T-helper 1 cell treated with Interleukin-12 subunit alpha and Interleukin-12 subunit beta and Interleukin-4 antibody, amounts not matched to agents 30 μg/mL and 1 μg/mL, for 36 hours (primary cell): ENCODE results near the gene SH3PXD2A.

Experiments
- H3K27ac Mint-ChIP-seq: one replicate; pipeline ENCODE4 v1.8.0; 2021; ENCODE audit warnings: mild to moderate bottlenecking, mixed read lengths
- H3K27me3 Mint-ChIP-seq: one replicate; pipeline ENCODE4 v1.8.0; 2021; ENCODE audit warnings: low read depth, mixed read lengths
- H3K36me3 Mint-ChIP-seq: one replicate; pipeline ENCODE4 v1.8.0; 2021; ENCODE audit warnings: low read depth, mixed read lengths
- H3K4me1 Mint-ChIP-seq: one replicate; pipeline ENCODE4 v1.8.0; 2021; ENCODE audit warnings: low read depth, mixed read lengths
- H3K4me3 Mint-ChIP-seq: one replicate; pipeline ENCODE4 v1.8.0; 2021; ENCODE audit warnings: mild to moderate bottlenecking, moderate library complexity, mixed read lengths
- H3K9me3 Mint-ChIP-seq: one replicate; pipeline ENCODE4 v1.8.0; 2021; ENCODE audit warnings: mixed read lengths

The SH3PXD2A gene

DNA sequence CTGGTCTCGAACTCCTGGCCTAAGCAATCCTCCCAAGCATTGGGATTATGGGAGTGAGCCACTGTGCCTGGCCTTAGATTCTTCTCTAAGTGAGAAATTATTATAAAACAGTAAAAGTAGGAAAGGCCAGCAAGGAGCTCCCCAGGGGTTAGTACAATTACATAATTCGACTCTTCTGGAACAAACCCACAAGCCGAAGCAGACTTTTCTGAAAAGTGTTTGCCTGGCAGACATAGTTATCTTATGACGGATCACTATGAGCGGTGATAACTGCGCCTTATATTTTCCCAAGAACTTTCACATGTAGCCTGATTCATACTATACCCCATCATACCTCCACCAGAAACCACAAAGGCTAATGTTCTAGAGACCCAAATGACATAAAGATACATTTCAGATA, 30.2 kb upstream of the SH3PXD2A start:
- H3K36me3 Mint-ChIP-seq: peaks cover 37% of the 10 kb centered on the region
- H3K9me3 Mint-ChIP-seq: no peaks in the 10 kb centered on the region
- H3K27ac Mint-ChIP-seq: no peak overlapping the region
- peaks cover 22% of the 10 kb centered on the region for H3K4me1 Mint-ChIP-seq
- no peaks in the 10 kb centered on the region for H3K27me3 Mint-ChIP-seq
- H3K4me3 Mint-ChIP-seq: no peak overlapping the region

DNA sequence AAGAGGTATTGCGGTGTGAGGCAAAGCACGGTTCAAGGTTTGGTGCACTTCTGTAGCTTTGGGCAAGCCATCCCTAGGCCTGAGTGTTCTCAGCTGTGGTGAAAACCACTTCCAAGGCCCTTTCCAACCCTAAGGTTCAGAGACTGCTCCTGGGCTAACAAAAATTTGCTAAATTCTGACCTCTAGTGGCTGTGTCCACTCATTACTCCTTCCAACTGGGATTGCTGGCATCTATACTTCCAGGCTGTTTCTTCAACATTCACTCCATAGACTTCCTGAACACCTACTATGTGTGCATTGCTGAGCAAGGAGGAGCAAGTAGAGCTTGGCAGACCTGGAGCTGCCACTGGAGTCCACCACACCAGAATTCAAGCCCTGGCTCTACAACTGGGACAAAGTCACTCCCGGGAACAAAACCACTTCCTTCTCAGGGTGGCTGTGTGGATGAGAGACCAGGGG, 29.3 kb upstream of the SH3PXD2A start:
- Mint-ChIP-seq H3K9me3 (no peaks in the 10 kb centered on the region), H3K4me1 (peaks cover 14% of the 10 kb centered on the region), H3K27ac (no peak overlapping the region), H3K36me3 (peaks cover 36% of the 10 kb centered on the region), H3K27me3 (no peaks in the 10 kb centered on the region), H3K4me3 (no peak overlapping the region)

DNA sequence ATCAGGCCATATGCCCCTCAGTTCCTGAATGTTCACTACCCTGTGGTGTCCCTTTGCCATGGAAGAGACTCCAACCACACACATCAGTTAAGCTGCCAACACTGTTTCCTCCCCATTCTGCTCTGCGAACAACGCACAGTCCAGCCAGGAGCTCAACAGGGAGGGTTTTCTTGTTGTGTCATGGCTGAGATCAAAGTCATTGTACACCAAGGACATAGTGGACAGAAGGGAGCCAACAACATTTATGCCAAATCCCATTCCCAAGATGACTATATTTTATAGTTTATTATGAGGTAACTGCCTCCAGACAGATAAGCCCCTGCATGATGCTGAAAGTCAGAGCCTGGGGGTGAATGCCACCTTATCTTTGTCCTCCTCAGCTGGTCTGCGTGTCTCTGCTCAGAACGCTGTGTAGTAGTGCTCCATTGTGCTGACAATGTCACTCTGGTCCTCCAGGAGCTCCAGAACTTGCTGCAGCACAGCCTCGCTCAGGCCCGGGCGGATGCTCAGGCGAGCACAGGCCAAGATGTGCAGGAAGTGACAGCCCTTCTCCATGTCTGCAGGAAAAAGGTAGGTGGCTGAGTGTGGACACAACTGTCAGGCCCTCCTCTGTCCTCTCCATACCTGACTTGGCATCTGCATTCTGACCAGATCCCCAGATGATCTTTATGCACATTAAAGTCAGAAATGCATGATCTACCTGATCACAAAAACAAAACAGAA, 27.1 kb upstream of the SH3PXD2A start:
- Mint-ChIP-seq H3K9me3 (no peaks in the 10 kb centered on the region), H3K36me3 (peaks cover 40% of the 10 kb centered on the region), H3K27me3 (no peaks in the 10 kb centered on the region), H3K27ac (no peak overlapping the region), H3K4me3 (no peak overlapping the region), H3K4me1 (no peaks in the 10 kb centered on the region)

DNA sequence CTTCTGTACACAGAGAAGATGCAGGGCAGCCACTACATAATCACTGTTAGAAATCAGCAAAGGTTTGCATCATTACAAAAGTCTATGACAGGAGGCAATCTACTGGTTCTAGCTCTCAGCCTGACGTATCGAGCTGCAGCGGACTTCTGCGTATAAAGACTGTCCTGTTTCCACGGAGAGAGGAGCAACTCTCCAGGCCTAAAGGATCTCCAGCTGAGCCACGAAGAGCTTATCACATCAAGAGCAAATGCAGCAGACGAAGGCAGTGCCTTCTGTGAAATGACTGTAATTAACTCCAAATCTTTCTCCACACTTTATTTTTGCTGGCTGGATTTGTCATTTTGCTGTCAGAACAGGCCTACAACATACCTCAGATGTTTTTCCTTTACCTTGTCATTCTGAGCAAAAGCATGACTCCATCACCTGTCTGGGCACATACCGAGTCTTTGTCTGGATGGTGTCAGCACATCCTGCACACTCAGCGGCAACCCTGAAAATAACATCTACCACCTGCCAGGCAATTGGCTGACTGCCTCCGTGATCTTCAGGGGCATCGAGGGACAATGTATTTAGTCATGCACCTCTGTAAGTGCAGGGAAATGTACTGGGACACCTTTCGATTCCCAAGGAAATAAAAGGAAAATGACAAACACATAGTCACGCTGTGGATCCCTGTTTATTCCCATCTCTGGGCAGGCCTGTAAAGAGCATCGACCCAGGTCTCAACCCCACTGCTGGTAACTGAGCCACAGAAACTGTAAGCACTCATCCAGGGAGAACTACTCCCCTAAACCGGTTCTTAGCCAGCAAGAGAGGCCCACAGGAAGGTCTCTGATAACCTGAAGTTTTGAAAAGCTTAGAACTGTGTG, 26.3 kb upstream of the SH3PXD2A start:
- Mint-ChIP-seq H3K4me3 (no peak overlapping the region), H3K36me3 (peaks cover 38% of the 10 kb centered on the region), H3K4me1 (no peaks in the 10 kb centered on the region), H3K27ac (no peak overlapping the region), H3K27me3 (no peaks in the 10 kb centered on the region), H3K9me3 (no peaks in the 10 kb centered on the region)

DNA sequence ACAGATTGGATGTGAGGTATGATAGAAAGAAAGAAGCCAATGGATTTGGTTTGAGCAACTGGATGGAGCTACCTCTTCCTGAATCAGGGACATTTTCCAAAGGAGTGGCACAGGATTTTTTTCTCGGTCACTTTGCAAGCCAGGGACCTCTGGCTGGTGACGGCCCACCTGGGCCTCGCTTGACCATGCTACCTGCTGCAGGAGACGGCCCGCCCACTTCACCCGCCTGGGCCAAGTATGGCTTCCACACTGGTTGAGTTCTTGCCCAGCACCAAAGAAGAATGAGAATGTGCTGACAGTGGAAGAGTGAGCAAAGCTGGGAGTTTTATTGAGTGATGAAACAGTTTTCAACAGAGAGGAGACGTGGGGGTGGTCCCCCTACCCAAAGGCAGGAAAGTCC, 24.5 kb upstream of the SH3PXD2A start:
- H3K4me1 Mint-ChIP-seq: no peaks in the 10 kb centered on the region
- H3K27me3 Mint-ChIP-seq: no peaks in the 10 kb centered on the region
- no peak overlapping the region for H3K4me3 Mint-ChIP-seq
- H3K9me3 Mint-ChIP-seq: no peaks in the 10 kb centered on the region
- peaks cover 39% of the 10 kb centered on the region for H3K36me3 Mint-ChIP-seq
- H3K27ac Mint-ChIP-seq: no peak overlapping the region

DNA sequence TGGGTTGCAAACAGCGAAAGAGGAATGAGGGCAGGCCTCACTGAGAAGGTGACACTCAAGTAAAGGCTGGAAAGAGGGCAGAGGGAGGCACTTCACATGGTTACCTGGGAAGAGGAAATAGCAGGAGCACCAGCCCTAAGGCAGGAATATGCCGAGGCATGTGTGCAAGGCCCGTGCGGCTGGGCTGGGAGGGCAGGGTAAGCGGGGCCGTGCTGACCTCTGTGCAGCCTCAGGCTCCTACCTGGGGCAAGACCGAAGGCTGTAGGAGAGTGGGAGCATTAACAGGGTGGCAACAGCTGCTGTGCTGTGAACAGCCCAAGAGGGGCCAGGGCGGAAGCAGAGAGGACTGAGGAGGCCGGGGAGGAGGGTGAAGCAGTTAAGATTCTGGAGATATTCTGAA, 24.0 kb upstream of the SH3PXD2A start:
- H3K27ac Mint-ChIP-seq: no peak overlapping the region
- no peak overlapping the region for H3K4me3 Mint-ChIP-seq
- H3K4me1 Mint-ChIP-seq: no peaks in the 10 kb centered on the region
- H3K9me3 Mint-ChIP-seq: no peaks in the 10 kb centered on the region
- H3K27me3 Mint-ChIP-seq: no peaks in the 10 kb centered on the region
- H3K36me3 Mint-ChIP-seq: peaks cover 39% of the 10 kb centered on the region

DNA sequence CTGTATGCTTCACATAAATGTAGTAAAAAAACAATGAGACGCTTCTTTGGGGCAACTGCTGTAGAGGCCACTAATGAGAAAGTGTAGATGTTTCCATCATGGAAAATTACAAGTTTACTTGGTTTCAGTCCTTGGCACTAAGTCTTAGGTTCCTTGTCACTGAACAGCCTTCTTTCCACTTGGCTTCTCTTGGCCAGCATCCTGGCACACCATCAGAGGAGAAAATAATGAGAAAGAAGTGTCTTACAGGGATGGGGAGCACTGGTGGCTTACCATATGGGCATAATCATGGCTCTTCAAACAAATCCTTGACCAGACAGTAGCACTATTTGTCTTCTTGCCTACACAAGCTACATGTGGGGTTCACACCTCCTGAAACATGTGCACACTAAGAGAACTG, 22.5 kb upstream of the SH3PXD2A start:
- H3K27ac Mint-ChIP-seq: no peak overlapping the region

DNA sequence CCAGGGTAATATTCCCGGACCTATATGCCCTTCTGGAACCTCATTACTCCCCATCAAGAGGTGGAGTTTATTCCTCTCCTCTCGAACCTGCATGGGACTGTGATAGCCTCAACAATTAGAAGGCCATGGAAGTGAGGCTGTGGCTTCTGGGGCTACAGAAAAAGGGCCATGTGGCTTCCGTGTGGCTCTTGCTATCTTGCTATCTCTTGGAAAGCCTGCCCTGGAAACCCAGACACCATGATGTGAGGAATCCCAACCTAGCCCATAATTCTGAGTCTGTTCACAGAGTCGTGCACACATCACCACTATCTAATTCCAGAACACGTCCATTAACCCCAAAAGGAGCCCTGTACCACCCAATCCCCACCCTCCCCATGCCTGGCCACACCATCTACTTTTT, 20.8 kb upstream of the SH3PXD2A start:
- Mint-ChIP-seq H3K27ac (no peak overlapping the region), H3K27me3 (no peaks in the 10 kb centered on the region), H3K4me3 (no peak overlapping the region), H3K36me3 (peaks cover 27% of the 10 kb centered on the region), H3K4me1 (no peaks in the 10 kb centered on the region), H3K9me3 (no peaks in the 10 kb centered on the region)

More for the DNA sequence above, 22.5 kb upstream of the SH3PXD2A start:
- H3K4me1 Mint-ChIP-seq: no peaks in the 10 kb centered on the region
- H3K36me3 Mint-ChIP-seq: peaks cover 35% of the 10 kb centered on the region
- no peaks in the 10 kb centered on the region for H3K9me3 Mint-ChIP-seq
- no peak overlapping the region for H3K4me3 Mint-ChIP-seq
- H3K27me3 Mint-ChIP-seq: no peaks in the 10 kb centered on the region

DNA sequence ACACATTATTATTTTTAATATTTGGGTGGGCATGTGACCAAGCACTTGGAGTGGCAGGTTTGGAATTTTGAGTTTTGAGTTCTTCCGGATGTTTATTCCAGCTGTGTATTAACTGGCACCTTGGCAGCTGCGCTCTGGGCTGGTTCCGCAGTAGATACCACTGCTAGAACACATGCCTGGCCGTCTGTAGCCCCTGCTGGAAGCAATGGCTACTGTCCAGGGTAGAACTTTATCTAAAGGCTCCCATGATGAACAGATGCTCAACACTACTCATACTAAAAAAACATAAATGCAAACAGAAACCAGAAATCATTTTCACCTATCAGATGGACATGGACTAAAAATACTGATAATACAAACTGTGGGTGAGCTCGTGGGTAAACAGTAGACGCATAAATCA, 19.4 kb upstream of the SH3PXD2A start:
- no peaks in the 10 kb centered on the region for H3K9me3 Mint-ChIP-seq
- no peaks in the 10 kb centered on the region for H3K4me1 Mint-ChIP-seq
- H3K27ac Mint-ChIP-seq: no peak overlapping the region
- H3K4me3 Mint-ChIP-seq: no peak overlapping the region
- peaks cover 18% of the 10 kb centered on the region for H3K36me3 Mint-ChIP-seq
- no peaks in the 10 kb centered on the region for H3K27me3 Mint-ChIP-seq

DNA sequence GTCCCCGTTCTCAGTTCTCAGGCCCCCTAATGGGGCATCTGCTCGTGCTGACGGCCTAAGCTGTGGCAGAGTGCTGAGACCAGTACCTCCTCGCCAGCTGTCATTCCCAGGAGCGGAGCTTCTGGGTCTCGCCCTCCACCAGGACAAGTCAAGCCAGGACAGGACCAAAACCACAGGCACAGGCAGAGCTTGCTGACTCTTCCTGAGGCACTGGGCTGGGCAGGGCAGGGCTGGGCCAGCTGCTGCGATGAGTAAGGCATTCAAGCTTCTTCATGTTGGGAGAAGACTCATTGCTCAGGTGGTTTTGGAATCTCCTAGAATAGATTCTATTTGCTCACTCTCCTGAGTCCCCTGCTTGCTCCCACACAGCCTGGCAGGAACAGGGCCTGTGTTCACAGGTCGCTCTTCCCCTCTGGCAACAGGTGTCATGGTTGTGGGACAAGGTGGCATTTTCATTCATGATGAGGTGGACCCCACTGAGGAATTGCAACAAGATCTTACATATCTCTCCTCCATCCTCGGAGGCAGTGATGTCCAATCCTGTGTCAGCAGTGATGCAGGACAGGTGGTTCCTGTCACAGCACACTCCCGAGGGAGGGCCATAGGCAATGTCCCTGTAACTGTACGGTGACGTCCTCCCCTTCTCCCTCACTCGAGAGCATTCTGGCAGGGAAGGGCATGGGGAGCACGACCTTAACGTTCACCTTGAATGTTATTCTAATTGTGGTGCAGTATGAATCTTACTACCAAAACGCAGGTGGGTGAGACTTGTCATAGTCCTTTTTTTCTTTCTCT, 17.0 kb upstream of the SH3PXD2A start:
- Mint-ChIP-seq H3K9me3 (no peaks in the 10 kb centered on the region), H3K27me3 (no peaks in the 10 kb centered on the region), H3K27ac (no peak overlapping the region), H3K4me3 (no peak overlapping the region), H3K4me1 (no peaks in the 10 kb centered on the region), H3K36me3 (peaks cover 1% of the 10 kb centered on the region)

DNA sequence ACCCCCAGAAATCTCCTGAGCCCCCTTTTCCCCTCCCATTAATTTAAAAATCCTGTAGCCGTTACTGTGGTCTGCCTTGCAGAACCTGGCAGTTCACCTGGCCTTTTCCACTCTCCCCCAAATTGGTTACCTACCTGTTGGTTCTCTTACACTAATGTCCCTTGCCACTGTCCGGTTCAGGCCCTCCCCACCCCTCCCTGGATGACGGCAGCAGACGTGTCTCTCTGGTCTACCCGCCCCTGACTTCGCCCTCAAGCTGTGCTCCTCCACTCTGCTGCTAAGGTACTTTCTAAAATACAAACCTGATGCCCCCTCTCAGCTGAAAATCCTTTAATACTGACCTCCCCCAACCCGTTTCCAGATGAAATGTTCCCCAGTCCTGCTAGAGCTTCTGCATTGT, 15.6 kb upstream of the SH3PXD2A start:
- no peaks in the 10 kb centered on the region for H3K27me3 Mint-ChIP-seq
- H3K27ac Mint-ChIP-seq: no peak overlapping the region
- no peaks in the 10 kb centered on the region for H3K4me1 Mint-ChIP-seq
- H3K36me3 Mint-ChIP-seq: peaks cover 1% of the 10 kb centered on the region
- no peak overlapping the region for H3K4me3 Mint-ChIP-seq
- no peaks in the 10 kb centered on the region for H3K9me3 Mint-ChIP-seq

DNA sequence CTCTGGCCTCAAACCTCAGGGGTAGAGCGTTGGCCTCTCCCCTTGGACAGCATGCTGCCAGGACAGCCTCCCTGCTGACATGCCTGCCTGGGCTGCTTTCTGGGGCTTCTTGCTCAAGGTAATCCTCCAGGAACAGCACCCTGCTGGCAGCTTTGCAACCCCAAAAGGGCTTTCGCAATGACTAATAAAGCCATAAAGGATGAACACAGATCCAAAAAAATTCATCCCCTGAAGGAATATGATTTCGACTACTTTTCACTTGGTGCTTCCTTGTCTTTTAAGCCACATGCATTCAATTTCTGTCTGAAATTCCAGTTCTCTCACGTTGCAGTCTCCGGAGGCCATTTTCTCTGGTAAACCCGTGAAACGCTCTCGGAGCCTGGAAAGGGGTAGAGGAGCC, 15.1 kb upstream of the SH3PXD2A start:
- Mint-ChIP-seq H3K27me3 (peaks cover under 1% of the 10 kb centered on the region), H3K27ac (no peak overlapping the region), H3K9me3 (peaks cover 4% of the 10 kb centered on the region), H3K4me3 (no peak overlapping the region), H3K36me3 (no peaks in the 10 kb centered on the region), H3K4me1 (no peaks in the 10 kb centered on the region)

DNA sequence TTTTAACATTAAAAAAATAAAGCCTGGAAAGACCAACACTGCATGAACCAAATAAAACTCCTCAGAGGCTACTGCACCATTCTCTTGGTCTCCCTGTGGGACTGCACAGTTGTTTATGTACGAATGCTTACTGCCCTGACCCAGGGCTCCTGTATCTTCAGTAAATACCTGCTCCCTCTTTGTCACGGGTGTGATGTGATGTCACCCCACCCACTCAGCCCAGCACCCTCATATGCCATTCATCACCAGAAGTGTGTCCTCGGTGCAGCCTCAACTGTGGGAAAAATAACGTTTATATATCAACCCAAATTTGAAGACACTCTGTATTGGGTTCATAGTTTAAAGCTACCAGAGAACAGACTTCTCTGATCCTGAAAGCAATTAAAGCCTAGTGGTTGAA, 14.0 kb upstream of the SH3PXD2A start:
- Mint-ChIP-seq H3K36me3 (no peaks in the 10 kb centered on the region), H3K27ac (no peak overlapping the region), H3K9me3 (peaks cover 14% of the 10 kb centered on the region), H3K27me3 (peaks cover 10% of the 10 kb centered on the region), H3K4me3 (no peak overlapping the region), H3K4me1 (no peaks in the 10 kb centered on the region)

DNA sequence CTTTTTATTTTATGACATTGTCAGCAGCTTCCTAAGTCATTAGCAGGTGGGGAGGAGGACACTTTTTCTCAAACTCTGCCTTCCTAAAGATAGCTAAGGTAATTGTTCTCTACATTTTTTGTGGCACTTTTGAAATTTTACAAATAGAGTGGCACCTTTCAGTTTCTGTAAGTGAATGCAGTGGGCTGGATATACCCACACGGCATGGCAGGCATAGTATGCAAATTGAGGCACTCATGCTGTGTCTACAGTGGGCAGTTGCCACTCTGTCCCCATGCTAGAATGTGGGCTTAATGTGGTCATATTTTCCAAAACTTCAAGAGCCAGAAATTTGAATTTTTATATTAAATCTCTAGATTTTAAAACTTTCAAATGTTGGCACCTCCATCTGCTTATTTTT, 12.8 kb upstream of the SH3PXD2A start:
- Mint-ChIP-seq H3K27me3 (peaks cover 10% of the 10 kb centered on the region), H3K4me1 (no peaks in the 10 kb centered on the region), H3K36me3 (no peaks in the 10 kb centered on the region), H3K9me3 (peaks cover 18% of the 10 kb centered on the region), H3K4me3 (no peak overlapping the region), H3K27ac (no peak overlapping the region)
